ENCODE data around the gene INPP4B. TPM values are rescaled to one million over a fixed set of nuclear protein-coding genes. Genes with fewer than 3 reads are reported as not detected.

The INPP4B gene
- total and polyA plus RNA-seq, 2 donors (not counting 1 experiment from before 2014, with no cell fraction given) = 19.7 to 22.2 TPM

- Histone ChIP-seq H3K4me2 (ENCODE audit: extremely low read depth, insufficient read depth, low read length) (no peak overlapping the region), H3K27ac (ENCODE audit: insufficient read depth, low read length) (no peak overlapping the region), H3K9ac (ENCODE audit: insufficient read depth, low read length) (no peak overlapping the region), H2AFZ (ENCODE audit: low read length) (no peak overlapping the region), H3K9me3 (ENCODE audit: control insufficient read depth, insufficient read depth, low read depth, low read length) (no peaks in the 10 kb centered on the region), H3K27me3 (ENCODE audit: control insufficient read depth, insufficient read depth, low read length) (no peaks in the 10 kb centered on the region), H3K79me2 (ENCODE audit: control insufficient read depth, insufficient read depth, low read length) (no peaks in the 10 kb centered on the region), H3K36me3 (ENCODE audit: control insufficient read depth, insufficient read depth, low read length) (no peaks in the 10 kb centered on the region), H4K20me1 (ENCODE audit: control insufficient read depth, extremely low read depth, insufficient read depth, low read length) (no peaks in the 10 kb centered on the region), H3K4me3 (replicated peaks in 1 of 4; ENCODE audit: control extremely low read depth in 1 of 4, insufficient read depth in 1 of 4, low read depth in 3 of 4, low read length in 4 of 4) (no peak overlapping the region), H3K4me1 (ENCODE audit: control insufficient read depth, extremely low read depth, insufficient read depth, low read length) (no peaks in the 10 kb centered on the region)
- no peak for TF ChIP-seq EZH2 (IDR thresholded peaks at IDR 0.05; ENCODE audit: low read length, missing control alignments)
- DNase-seq (ENCODE audit: low read depth in 2 of 2) = peak in 1 of 2 donors; percentile 2
Observed at GRCh38 chr4:142168181-142168580, 677.9 kb downstream of the INPP4B start.

- no peak for DNase-seq (ENCODE audit: low read depth in 2 of 2)
- TF ChIP-seq EZH2 (IDR thresholded peaks at IDR 0.05; ENCODE audit: low read length, missing control alignments) (no peak), CTCF (conservative IDR thresholded peaks at IDR 0.05 in 1 of 2, IDR thresholded peaks at IDR 0.05 in 1 of 2; ENCODE audit: low read depth in 1 of 2, low read length in 2 of 2) (no peak)
- no peak overlapping the region for H2AFZ ChIP-seq (ENCODE audit: low read length)
- H4K20me1 ChIP-seq (ENCODE audit: control insufficient read depth, extremely low read depth, insufficient read depth, low read length) = no peaks in the 10 kb centered on the region
- H3K79me2 ChIP-seq (ENCODE audit: control insufficient read depth, insufficient read depth, low read length) = no peaks in the 10 kb centered on the region
- H3K27me3 ChIP-seq (ENCODE audit: control insufficient read depth, insufficient read depth, low read length) = no peaks in the 10 kb centered on the region
- no peaks in the 10 kb centered on the region for H3K4me1 ChIP-seq (ENCODE audit: control insufficient read depth, extremely low read depth, insufficient read depth, low read length)
- no peaks in the 10 kb centered on the region for H3K9me3 ChIP-seq (ENCODE audit: control insufficient read depth, insufficient read depth, low read depth, low read length)
- no peak overlapping the region for H3K4me2 ChIP-seq (ENCODE audit: extremely low read depth, insufficient read depth, low read length)
- H3K27ac ChIP-seq (ENCODE audit: insufficient read depth, low read length) = no peak overlapping the region
- no peaks in the 10 kb centered on the region for H3K36me3 ChIP-seq (ENCODE audit: control insufficient read depth, insufficient read depth, low read length)
- H3K4me3 ChIP-seq (replicated peaks in 1 of 4; ENCODE audit: control extremely low read depth in 1 of 4, insufficient read depth in 1 of 4, low read depth in 3 of 4, low read length in 4 of 4) = no peak overlapping the region
- no peak overlapping the region for H3K9ac ChIP-seq (ENCODE audit: insufficient read depth, low read length)
Observed at GRCh38 chr4:142164767-142165500, 681.2 kb downstream of the INPP4B start.

GRCh38 chr4:142161086-142161485, 685.0 kb downstream of the INPP4B start:
- Histone ChIP-seq H3K27ac (ENCODE audit: insufficient read depth, low read length) (no peak overlapping the region), H3K36me3 (ENCODE audit: control insufficient read depth, insufficient read depth, low read length) (no peaks in the 10 kb centered on the region), H3K9ac (ENCODE audit: insufficient read depth, low read length) (no peak overlapping the region), H3K4me3 (replicated peaks in 1 of 4; ENCODE audit: control extremely low read depth in 1 of 4, insufficient read depth in 1 of 4, low read depth in 3 of 4, low read length in 4 of 4) (no peak overlapping the region), H3K4me2 (ENCODE audit: extremely low read depth, insufficient read depth, low read length) (no peak overlapping the region), H3K4me1 (ENCODE audit: control insufficient read depth, extremely low read depth, insufficient read depth, low read length) (no peaks in the 10 kb centered on the region), H4K20me1 (ENCODE audit: control insufficient read depth, extremely low read depth, insufficient read depth, low read length) (no peaks in the 10 kb centered on the region), H3K79me2 (ENCODE audit: control insufficient read depth, insufficient read depth, low read length) (no peaks in the 10 kb centered on the region), H2AFZ (ENCODE audit: low read length) (no peak overlapping the region), H3K27me3 (ENCODE audit: control insufficient read depth, insufficient read depth, low read length) (no peaks in the 10 kb centered on the region), H3K9me3 (ENCODE audit: control insufficient read depth, insufficient read depth, low read depth, low read length) (no peaks in the 10 kb centered on the region)
- no peak for DNase-seq (ENCODE audit: low read depth in 2 of 2)
- TF ChIP-seq EZH2 (IDR thresholded peaks at IDR 0.05; ENCODE audit: low read length, missing control alignments) = no peak
- TF ChIP-seq CTCF (conservative IDR thresholded peaks at IDR 0.05 in 1 of 2, IDR thresholded peaks at IDR 0.05 in 1 of 2; ENCODE audit: low read depth in 1 of 2, low read length in 2 of 2) = no peak

All from fibroblast of lung (primary cell).